SK-N-SH (cell line): Measurements from ENCODE around the gene ACACA.

Experiments
- CTCF ChIP-seq: fragments of 200-600 bp; sonication (generic); IDR thresholded peaks from 2 replicates; pipeline ENCODE4 v1.6.1; 2017; ENCODE audit warnings: antibody characterized with exemption, mild to moderate bottlenecking, moderate library complexity
- ELF1 ChIP-seq: IDR thresholded peaks from 2 replicates; pipeline ENCODE4 v1.4.0; 2012
- EZH2phosphoT487 ChIP-seq: fragments of 200-600 bp; sonication (generic); IDR thresholded peaks from 2 replicates; pipeline ENCODE4 v1.6.1; 2017; ENCODE audit warnings: low read depth, mixed run types, mild to moderate bottlenecking, antibody characterized with exemption, moderate library complexity, borderline replicate concordance
- FOSL2 ChIP-seq: IDR thresholded peaks from 2 replicates; pipeline ENCODE4 v1.4.0; 2012; ENCODE audit warnings: low read depth, mild to moderate bottlenecking, moderate library complexity, borderline replicate concordance
- JUND ChIP-seq: IDR thresholded peaks from 2 replicates; pipeline ENCODE4 v1.4.0; 2012
- POLR2AphosphoS5 ChIP-seq: IDR thresholded peaks from 2 replicates; pipeline ENCODE4 v1.6.1; 2012; ENCODE audit warnings: low read depth, low read length
- RAD21 ChIP-seq: IDR thresholded peaks from 2 replicates; pipeline ENCODE4 v1.6.1; 2012; ENCODE audit warnings: mild to moderate bottlenecking, low read length
- TAF1 ChIP-seq: IDR thresholded peaks from 2 replicates; pipeline ENCODE4 v1.6.1; 2012; ENCODE audit warnings: low read depth, mild to moderate bottlenecking, low read length, moderate library complexity, borderline replicate concordance
- TEAD4 ChIP-seq: IDR thresholded peaks from 2 replicates; pipeline ENCODE4 v1.4.0; 2012; ENCODE audit warnings: mild to moderate bottlenecking, borderline replicate concordance; ENCODE audit not compliant: insufficient read depth

- no peak for TF ChIP-seq POLR2AphosphoS5
- no peak for TF ChIP-seq TEAD4
- TF ChIP-seq CTCF = no peak
- no peak for TF ChIP-seq EZH2phosphoT487
- no peak for TF ChIP-seq FOSL2
- no peak for TF ChIP-seq ELF1
- no peak for TF ChIP-seq TAF1
- TF ChIP-seq JUND = no peak
- no peak for TF ChIP-seq RAD21
Measured at GRCh38 chr17:37048811-37049210, 357.8 kb downstream of the ACACA start.
